ENCODE measurements around the gene LPCAT4.
"Not testable (repeated sequence)": the region's sequence is repeated elsewhere in the genome, so short reads cannot be mapped to it uniquely, and the experiment has no call there.

Gene LPCAT4

DNA sequence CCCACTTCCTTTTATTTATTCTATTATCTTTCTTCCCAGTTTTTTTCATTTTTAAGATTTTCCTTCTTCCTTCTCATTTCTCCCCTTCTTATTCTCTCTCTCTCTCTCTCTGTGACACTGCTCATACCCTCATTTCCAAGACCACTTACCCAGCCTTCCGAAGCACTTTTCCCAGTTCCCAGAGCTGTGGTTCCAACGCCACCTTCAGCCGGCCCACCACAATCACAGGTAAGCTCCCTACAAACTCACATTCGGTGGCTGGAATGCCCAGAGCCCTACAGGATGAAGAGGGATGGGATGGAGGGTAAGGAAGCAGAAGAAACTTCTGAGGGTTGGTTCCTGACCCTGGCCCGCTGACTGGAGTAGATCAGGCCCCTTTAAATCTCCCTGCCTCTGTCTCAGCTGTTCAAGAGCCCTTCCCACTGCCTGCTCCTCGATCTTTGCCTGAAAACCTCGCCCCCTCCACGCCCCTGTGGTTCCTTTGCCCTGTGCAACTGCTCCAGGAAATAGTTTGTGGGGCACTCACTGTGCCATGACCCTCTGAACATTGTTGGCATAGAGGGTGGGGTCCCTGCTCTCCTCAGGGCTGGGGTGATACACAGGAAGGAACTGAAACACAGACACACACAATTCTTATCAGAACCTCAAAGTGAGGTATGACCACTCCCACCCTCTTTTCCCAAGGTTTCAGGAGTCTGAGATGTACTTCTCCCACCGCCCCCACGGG, 4.8 kb downstream of the LPCAT4 start:
- no peak for DNase-seq

DNA sequence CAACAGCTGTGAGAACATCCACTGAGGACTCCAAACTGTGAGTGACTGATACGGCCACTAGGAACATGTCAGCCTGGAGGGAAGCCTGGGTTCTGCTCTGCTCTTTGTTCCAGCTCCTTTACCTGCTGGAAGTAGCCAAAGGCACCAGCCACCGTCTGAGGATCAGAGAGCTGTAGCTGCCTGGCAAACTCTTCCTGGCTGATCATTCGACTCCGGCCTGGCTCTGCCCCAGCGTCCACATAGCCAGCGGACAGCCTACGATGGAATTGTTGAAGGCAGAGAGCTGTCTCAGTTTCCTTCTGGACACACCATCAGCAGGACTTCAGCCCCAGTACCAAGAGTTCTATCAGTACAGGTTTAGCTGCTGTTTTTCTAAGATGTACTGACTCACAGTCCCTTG, 5.7 kb downstream of the LPCAT4 start:
- DNase-seq, result no peak

DNA sequence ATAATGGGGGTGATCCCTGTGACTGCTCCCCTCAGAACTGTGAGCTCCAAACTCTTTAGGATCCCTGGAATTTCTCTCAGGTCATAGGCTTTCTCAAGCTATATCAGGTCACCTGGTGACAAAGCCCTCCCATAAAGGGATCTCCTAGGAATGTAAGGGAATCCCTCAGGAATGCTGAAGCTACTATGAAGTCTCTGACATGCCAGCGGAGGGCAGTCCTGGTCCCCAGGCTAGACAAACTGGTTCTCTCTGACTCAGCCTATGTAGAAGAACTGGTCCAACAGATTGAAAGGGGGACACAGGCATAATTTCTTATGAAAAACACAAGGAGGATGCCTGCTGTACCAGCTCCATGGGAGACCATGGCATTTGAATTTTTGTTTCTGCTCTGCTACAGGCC, 6.7 kb downstream of the LPCAT4 start:
- DNase-seq, result no peak

DNA sequence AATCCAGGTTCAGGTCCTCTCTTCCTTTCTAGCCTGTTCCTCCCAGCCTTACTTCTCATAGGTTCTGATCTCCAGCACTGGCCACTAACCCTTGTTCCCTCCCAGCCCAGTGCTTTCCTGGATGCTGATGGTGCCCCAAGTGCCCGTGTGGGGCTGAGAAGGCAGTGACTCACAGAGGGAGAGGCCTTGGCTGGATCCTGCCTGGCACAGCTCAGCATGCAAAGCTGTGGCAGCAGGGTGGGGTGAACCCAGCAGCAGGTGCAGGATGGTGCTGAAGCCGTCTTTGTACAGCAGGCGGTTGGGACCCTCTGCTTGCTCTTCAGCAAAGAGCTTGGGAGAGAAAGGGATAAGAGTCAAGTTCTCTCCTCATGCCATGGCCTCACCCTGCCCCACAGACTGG, 7.6 kb downstream of the LPCAT4 start:
- DNase-seq, result no peak

DNA sequence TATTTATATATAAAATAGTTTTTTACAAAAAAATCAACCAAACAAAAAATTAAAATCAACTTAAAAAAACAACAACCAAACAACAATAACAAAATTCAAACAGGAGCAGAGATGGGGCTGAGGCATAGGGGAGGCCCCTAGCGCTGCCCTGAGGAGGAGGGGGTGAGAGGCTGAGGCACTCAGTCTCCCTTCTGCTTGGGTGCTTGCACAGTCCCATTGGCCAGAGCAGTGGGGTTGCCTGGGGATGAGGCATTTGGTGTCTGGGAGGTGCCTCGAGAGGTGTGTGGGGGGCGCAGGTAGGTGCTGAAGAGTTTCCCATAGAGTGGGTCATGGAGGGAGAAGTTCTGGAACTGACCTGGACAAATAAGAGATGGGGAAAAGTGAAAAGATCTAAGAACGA, 8.0 kb downstream of the LPCAT4 start:
- no peak for DNase-seq

DNA sequence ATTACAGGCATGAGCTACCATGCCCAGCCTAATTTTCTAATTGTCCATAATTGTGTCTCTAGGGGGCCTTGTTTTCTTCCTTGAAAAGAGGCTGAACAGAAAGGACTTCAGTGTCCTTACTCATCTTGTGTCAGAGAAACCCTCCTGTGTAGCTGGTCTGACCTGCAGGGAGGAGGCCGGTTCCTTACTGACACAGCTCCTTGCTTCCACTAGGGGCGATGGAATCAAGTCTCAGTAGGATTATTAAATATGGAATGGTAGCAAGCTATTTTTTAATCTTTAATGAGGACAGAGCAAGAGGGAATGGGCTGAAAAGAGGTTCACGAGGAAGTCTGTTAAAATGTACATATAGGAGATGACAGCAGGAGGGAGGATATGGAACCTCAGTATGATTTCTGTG, 8.6 kb downstream of the LPCAT4 start:
- DNase-seq, result no peak

DNA sequence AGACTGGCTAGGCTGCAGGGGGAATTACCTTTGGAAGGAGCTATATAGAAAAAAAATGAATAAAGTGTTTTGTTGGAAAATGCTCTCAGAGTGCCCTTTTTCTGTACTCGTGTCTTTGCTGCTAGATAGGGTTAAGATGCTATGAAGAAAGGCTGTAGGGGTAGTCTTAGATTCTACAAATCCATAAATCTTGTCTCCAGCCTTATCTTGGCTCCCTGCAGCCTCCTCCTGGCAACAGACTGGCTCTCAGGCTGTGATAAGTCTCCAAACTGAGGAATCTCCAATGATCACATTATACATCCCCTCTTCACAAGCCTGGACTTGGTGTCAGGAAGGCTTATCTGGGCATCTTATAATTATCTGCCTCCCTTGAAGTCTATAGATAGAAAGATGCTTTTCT, 9.3 kb downstream of the LPCAT4 start:
- no peak for DNase-seq

DNA sequence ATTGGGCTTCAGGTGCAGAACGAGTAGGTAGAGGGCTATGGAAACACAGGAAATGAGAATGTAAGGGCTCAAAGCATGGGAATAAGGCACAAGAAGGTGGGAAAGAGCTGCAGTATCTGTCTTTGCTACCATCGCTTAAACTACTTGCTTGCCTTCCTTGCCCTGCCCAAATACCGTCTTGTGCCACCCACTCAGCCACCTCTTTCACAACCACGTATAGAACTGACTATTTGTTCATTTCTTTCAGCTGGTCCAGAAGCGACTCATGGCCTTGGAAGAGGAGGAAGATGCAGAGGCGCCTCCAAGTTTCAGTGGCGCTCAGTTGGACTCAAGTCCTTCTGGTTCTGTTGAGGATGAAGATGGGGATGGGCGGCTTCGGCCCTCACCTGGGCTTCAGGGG, 11.8 kb downstream of the LPCAT4 start:
- no peak for DNase-seq

DNA sequence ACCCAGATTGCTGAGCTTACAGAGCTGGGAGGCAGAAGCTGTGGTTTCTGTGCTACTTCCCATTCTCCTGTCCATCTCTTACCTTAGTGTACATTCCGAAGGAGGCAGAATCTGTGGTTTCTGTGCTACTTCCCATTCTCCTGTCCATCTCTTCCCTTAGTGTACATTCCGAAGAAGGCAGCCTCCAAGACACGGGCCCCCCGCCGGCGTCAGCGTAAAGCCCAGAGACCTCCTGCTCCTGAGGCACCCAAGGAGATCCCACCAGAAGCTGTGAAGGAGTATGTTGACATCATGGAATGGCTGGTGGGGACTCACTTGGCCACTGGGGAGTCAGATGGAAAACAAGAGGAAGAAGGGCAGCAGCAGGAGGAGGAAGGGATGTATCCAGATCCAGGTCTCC, 12.7 kb downstream of the LPCAT4 start:
- DNase-seq, result no peak

DNA sequence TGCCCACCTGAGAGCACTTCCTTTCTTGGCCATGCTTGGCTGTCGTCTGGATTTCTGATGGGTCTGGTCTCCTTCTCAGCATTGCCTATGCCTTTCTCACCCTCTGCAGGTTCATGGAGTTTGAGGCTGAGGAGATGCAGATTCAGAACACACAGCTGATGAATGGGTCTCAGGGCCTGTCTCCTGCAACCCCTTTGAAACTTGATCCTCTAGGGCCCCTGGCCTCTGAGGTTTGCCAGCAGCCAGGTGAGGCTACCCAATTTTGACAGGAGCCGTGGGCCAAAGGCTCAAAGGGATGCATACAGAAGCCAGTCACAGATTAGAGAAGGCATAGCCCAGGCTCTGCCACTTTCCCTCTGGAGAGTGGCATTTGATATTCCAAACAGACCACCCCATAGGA, 13.4 kb downstream of the LPCAT4 start:
- DNase-seq, result no peak

DNA sequence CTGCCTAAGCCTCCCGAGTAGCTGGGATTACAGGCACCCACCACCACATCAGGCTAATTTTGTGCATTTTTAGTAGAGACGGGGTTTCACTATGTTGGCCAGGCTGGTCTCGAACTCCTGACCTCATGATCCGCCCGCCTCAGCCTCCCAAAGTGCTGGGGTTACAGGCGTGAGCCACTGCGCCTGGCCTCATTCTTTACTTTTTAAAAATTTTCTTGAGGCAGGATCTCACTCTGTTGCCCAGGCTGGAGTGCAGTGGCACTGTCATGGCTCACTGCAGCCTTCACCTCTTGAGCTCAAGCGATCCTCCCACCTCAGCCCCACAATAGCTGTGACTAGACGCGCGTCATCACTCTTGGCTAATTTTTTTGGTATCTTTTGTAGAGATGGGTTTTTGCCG, 14.0 kb downstream of the LPCAT4 start:
- not testable (repeated sequence) for DNase-seq

DNA sequence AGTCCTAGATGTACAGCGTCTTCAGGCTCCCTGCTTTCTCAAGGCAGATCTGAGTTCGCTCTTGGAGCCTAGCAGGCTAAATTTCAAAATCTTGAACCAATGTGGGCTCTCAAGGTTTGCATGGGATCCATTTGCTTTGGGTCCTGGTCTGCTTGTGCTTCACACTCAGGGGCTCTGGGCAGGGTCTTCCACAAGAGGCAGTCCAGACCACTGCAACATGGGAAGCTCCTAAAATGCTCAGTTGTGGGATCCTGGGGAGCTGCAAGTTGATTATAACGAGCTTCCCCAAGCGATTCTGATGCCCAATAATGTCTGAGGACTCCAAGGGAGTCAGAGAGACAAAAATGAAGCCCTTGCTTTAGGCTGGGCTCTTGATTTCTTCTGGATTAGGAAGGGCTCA, 17.2 kb downstream of the LPCAT4 start:
- no peak for DNase-seq

DNA sequence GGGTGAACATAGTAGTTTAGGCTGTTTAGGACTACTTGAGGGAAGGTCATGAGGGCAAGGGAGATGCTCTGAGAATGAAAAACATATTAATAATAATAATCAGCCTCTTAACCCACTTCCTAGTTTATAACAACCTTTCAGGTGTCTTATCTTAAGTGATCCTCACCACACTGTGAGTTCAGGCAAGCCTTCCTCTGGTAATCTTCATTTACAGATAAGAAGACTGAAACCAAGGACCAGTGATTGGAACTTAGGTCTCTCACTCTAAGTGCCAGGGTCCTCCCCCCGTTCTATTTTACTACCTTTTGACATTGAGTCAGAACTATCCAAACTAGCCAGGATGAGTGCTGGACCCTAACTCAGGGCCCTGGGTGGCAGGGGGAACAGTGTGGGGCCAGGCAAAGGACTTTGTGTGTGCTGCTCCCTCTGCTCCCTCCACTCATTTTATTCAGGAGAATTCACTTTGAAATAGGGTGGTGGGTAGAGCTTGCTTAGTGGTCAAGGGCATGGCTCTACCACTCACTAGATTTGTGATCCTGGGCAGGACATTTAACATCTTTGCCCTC, 18.2 kb downstream of the LPCAT4 start:
- DNase-seq, result no peak

DNA sequence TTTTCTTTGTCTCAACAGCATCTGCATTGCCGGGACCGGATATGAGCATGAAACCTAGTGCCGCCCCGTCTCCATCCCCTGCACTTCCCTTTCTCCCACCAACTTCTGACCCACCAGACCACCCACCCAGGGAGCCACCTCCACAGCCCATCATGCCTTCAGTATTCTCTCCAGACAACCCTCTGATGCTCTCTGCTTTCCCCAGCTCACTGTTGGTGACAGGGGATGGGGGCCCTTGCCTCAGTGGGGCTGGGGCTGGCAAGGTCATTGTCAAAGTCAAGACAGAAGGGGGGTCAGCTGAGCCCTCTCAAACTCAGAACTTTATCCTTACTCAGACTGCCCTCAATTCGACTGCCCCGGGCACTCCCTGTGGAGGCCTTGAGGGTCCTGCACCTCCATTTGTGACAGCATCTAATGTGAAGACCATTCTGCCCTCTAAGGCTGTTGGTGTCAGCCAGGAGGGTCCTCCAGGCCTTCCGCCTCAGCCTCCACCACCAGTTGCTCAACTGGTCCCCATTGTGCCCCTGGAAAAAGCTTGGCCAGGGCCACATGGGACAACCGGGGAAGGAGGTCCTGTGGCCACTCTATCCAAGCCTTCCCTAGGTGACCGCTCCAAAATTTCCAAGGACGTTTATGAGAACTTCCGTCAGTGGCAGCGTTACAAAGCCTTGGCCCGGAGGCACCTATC, 18.9 kb downstream of the LPCAT4 start:
- DNase-seq, result no peak

DNA sequence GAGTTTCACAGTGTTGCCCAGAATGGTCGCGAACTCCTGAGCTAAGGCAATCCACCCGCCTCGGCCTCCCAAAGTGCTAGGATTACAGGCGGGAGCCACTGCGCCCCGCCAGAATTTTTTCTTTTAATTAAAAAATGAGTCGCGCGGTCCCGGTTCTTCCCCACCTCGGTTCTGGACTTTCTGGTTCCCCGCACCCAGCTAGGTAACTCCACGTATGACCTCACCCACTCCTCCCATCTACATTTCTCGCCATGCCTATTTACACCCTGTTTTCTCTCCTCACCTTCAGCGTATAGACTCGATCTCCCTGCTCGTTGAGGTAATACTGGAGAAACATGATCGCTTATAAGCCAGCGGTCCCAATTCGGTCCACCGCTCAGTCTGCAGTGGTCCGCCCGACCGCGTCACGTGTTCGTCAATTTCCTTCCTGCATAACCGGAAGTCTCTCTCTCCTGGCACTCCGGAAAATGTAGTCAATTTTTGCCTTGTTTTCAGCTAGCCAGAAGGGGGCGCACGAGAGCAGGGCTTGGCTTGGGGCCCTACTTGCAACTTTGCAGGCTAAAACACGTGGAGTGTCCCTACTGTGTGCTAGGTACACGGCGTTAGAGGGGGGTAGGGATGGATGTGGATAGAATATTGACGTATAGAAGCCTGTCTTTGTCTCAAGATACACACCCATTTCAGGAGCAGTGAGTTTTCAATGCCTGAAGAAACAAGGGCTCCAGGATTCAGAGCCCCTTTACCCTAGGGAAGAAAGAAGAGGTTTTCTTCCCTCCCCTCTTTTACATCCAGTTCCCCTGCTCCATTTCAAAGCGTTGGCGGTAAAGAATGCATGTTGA, 24.0 kb downstream of the LPCAT4 start, which contains the start of the genes NOP10 and NUTM1:
TSS of gene NOP10 (minus strand) at position 400 of the 839 bp plus-strand sequence. CDS start at position 337, 63 bp downstream.
TSS of gene NUTM1 (plus strand) at position 579 of the 839 bp plus-strand sequence. CDS start 382 bp downstream, outside the sequence.
- DNase-seq, result peak; percentile 92

DNA sequence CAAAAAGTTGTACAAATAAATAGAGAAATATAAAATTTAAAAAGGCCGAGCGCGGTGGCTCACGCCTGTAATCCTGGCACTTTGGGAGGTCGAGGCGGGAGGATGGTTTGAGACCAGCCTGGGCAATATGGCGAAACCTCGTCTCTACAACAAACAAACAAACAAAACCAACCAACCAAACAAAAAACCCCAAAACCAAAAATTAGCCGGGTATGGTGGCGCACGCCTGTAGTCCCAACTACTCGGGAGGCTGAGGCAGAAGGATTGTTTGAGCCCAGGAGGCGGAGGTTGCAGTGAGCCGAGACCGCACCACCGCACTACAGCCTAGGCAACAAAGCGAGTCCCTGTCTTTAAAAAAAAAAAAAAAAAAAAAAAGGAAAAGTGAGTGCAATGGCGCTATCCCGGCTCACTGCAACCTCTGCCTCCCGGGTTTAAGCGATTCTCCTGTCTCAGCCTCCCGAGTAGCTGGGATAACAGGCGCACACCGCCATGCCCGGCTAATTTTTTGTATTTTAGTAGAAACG, 24.7 kb downstream of the LPCAT4 start:
- DNase-seq, result not testable (repeated sequence)

DNA sequence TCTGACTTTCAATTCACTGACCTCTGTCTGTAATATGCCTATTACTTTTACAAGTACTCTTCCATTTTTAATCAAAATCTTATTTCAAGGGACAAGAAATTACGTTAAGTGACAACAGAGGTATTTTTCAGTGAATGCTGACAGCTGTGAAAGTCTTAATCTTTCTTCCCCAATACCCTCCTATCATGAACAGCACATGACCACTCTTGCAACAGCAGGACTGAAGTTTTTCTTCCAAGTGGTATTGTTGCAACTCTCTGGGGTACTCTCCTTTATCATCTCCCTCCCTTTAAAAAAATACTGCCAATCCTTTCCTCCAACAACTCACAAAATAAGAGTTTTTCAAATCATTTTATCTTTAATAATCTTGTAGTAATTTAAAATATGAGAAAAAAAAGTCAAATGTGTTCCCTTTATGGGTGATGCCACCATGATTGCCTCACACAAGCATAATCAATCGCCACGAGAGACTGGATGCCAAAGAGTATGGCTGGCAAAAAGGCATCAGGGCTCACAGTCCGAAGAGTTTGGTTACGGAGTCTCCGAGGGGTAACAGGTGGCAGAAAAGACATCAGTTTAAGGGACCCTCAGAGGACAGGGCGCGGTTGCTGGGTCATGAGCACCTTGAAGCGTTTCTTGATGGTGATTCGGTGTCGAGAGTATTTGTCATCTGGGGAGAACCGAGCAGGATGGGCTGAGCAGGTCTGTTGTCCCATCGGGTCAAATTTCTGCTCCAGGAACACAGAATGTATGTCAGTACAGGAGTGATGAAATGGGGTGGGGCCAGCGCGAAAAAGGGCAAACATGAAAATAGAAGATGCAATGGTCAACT, 25.4 kb downstream of the LPCAT4 start:
- DNase-seq, result no peak

DNA sequence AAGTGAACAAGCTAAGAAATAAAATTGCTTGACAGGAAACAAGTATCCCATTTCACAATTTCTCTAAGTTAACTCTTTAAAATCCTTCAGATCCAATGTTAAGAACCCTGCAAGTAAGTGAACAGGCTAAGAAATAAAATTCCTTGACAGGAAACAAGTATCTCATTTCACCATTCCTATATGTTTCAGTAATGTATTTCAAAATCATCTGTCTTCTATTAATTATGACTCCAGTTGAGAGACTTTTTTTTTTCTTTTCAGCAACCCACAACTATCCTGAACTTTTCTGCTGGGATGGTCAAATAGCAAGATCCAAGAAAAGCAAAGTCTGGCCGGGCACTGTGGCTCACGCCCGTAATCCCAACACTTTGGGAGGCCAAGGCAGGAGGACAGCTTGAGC, 27.1 kb downstream of the LPCAT4 start:
- DNase-seq, result no peak

DNA sequence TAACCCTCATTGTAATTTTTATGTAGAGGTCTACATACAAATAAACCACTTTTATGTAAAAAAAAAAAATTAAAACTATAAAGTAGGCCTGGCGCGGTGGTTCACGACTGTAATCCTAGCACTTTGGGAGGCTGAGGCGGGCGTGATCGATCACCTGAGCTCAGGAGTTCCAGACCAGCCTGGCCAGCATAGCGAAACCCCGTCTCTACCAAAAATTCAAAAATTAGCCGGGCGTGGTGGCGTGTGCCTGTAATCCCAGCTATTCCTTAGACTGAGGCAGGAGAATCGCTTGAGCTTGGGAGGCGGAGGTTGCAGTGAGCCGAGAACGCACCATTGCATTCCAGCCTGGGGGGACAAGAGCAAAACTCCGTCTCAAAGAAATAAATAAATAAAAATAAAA, 28.6 kb downstream of the LPCAT4 start:
- DNase-seq, result no peak

DNA sequence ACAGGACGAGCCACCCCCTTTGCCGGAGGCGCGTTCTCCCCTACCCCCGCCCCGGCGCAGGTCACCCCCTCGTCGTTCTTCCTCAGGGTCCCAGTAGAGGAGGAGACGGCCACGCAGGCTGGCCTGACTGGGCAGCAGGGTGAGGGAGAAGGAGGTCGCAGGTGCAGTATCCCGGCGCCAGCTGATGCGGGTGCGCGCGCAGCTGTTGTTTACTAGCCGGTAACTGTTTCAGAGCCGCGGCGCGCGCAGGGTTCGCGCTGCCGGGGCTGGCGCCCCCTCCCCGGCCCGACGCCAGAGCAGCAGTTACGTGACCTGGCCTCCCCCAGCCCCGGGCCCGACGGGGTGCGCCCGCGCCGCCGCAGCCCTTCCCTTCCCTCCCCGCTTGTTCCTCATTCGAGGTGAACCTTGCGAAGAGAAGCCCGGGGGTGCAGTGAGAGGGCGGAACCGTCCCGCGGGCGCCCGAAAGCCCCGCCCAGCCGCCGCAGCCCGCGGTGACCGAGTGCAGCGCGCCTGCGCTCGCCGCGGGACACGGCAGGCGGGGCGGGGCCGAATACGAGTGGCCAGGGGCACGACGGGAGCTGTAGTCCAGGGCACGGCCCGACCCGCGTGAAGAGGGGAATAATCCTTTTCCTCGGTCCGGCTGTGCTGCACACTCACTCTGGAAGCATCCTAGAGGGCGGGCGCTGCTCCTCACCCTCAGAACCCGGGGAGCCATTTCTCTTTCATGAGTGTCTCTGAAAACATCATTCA, 29.3 kb downstream of the LPCAT4 start, which contains the start of gene SLC12A6:
TSS of gene SLC12A6 (minus strand) at position 225 of the 750 bp plus-strand sequence. CDS start 1,101 bp downstream, outside the sequence.
- DNase-seq, result peak; percentile 84

DNA sequence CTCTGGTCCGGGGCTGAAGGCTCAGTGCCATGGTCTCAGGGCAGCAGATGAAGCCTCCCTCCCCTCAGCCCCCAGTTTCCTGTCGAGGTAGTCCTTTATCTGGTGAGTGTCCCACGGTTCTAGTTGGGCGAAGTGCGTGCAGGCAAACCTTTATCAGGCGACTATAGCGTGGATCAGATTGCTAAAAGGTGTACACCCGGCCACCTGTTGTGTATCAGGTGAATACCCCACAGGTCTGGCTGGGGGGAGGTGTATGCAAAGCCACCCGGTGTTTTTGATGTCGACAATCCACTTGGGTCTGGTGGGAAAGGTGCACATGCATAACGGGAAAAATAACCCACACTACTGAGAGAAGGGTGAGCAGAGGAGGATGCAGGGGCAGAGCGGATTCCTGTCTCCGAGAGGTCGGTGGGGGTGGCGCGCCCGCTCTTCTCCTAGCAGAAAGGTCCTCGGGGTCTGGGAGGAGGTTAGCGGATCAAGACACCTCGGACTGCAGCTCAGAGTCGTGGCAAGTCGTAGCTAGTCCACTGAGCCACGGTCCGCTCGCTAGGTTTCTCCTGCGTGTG, 29.9 kb downstream of the LPCAT4 start:
- DNase-seq, result peak; percentile 14
